ENCODE measurements around the gene KREMEN1. TPM values are rescaled to one million over a fixed set of nuclear protein-coding genes. Genes with fewer than 3 reads are reported as not detected.
A peak's percentile ranks its signal among the peaks of the same experiment; 100 is the strongest.

The KREMEN1 gene
- 10 to 100 TPM; 20.2 to 20.7 TPM for total RNA-seq

DNA sequence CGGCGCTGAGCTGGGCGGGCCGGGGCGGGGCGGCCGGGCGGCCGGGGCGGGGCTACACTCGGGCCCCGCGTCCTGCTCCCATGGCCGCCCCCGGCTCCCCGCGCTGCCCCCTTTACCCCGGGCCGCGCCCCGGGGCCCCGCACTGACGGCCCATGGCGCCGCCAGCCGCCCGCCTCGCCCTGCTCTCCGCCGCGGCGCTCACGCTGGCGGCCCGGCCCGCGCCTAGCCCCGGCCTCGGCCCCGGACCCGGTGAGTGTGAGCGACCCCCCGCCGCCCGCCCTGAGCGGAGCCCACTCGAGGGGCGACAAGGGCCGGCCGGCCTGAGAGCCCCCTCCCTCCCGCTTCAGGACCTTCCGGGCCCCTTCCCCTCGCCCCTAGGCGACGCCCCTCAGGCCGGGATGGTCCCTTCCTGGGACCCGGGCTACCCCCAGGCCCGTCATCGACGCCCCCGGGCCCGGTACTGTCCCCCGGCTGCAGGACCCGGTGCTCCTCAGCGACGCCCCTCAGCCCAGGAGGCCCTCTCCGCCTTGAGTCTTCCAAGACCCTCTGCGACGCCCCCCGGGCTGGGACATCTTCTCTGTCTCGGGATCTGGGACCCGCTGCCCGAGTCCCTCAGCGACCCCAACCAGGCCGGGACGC, at the start of gene KREMEN1:
KREMEN1 (plus strand) TSS at position 57 of the 639 bp plus-strand sequence; CDS start at position 153, 96 bp downstream.
- Histone ChIP-seq H3K27me3 (no peaks in the 10 kb centered on the region), H3K4me1 (peaks cover 9% of the 10 kb centered on the region), H3K36me3 (no peaks in the 10 kb centered on the region), H3K4me3 (peak within 1 kb of the TSS; percentile 48), H3K9me3 (no peaks in the 10 kb centered on the region), H3K9ac (ENCODE audit: low read depth in 2 of 2, low read length in 2 of 2) (peak within 1 kb of the TSS; percentile 81 to 90), H3K27ac (peak within 1 kb of the TSS; percentile 9)
- DNase-seq, result peak; percentile 34
- intact Hi-C loops (cut with DNase I), result no loop called here
- TF ChIP-seq CTCF (IDR thresholded peaks at IDR 0.05), result no peak

GRCh38 chr22:29023172-29023796, 49.6 kb upstream of the KREMEN1 start:
- DNase-seq, result no peak
- intact Hi-C loops (cut with DNase I), result no loop called here
- Histone ChIP-seq H3K27me3 (no peaks in the 10 kb centered on the region), H3K9ac (ENCODE audit: low read depth in 2 of 2, low read length in 2 of 2) (peak overlapping the region in 1 of 2 donors; percentile 29), H3K36me3 (no peaks in the 10 kb centered on the region), H3K4me3 (no peak overlapping the region), H3K4me1 (no peaks in the 10 kb centered on the region), H3K27ac (no peak overlapping the region), H3K9me3 (no peaks in the 10 kb centered on the region)
- TF ChIP-seq CTCF (IDR thresholded peaks at IDR 0.05), result no peak

DNA sequence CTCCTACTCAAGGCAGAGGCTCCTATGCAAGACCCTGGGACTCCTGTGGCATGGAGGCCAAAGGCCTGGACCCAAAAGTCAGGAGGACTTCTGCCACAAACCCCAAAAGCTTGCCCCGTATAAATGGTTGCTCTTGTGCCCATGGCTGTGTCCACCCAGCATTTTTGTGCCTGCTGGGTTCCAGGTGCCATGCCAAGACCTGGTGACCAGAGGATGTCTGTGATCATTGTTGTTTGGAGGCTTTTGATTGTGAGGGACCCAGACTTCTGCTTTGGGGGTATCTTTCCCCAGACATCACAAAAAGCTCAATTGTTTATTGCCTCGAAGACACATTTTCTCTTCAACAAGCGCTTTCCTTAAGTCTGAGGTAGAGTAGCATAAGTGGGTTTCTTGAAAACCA, 46.3 kb upstream of the KREMEN1 start:
- no peak for TF ChIP-seq CTCF (IDR thresholded peaks at IDR 0.05)
- Histone ChIP-seq H3K36me3 (no peaks in the 10 kb centered on the region), H3K4me1 (no peaks in the 10 kb centered on the region), H3K9ac (ENCODE audit: low read depth in 2 of 2, low read length in 2 of 2) (no peak overlapping the region), H3K27ac (no peak overlapping the region), H3K27me3 (no peaks in the 10 kb centered on the region), H3K4me3 (no peak overlapping the region), H3K9me3 (no peaks in the 10 kb centered on the region)
- DNase-seq, result no peak
- intact Hi-C loops (cut with DNase I), result no loop called here

- Histone ChIP-seq H3K9me3 (no peaks in the 10 kb centered on the region), H3K27me3 (no peaks in the 10 kb centered on the region), H3K9ac (ENCODE audit: low read depth in 2 of 2, low read length in 2 of 2) (no peak overlapping the region), H3K36me3 (no peaks in the 10 kb centered on the region), H3K4me1 (peaks cover 5% of the 10 kb centered on the region), H3K4me3 (no peak overlapping the region), H3K27ac (no peak overlapping the region)
- no peak for DNase-seq
- intact Hi-C loops (cut with DNase I), result no loop called here
- no peak for TF ChIP-seq CTCF (IDR thresholded peaks at IDR 0.05)
Observed at GRCh38 chr22:29028468-29028867, 44.4 kb upstream of the KREMEN1 start.

GRCh38 chr22:29029202-29030000, 43.4 kb upstream of the KREMEN1 start:
- no peak overlapping the region for H3K4me3 ChIP-seq

More at GRCh38 chr22:29029202-29030000, 43.4 kb upstream of the KREMEN1 start:
- Histone ChIP-seq H3K9ac (ENCODE audit: low read depth in 2 of 2, low read length in 2 of 2) (no peak overlapping the region), H3K9me3 (no peaks in the 10 kb centered on the region), H3K27ac (peak overlapping the region; percentile 35), H3K36me3 (no peaks in the 10 kb centered on the region), H3K4me1 (peaks cover 5% of the 10 kb centered on the region), H3K27me3 (no peaks in the 10 kb centered on the region)
- no peak for TF ChIP-seq CTCF (IDR thresholded peaks at IDR 0.05)
- intact Hi-C loops (cut with DNase I), result no loop called here
- no peak for DNase-seq
